Spleen (tissue), 7 donors: ENCODE measurements around the gene KCNJ2.

ENCODE experiments used
- POLR2A ChIP-seq, 3 donors: fragments of 450-650 bp; IDR thresholded peaks; one replicate each; pipeline ENCODE4 v1.5.1; 2017; ENCODE audit warnings: antibody characterized with exemption in 3 of 3, mild to moderate bottlenecking in 1 of 3
- POLR2AphosphoS5 ChIP-seq, 3 donors: sonication (generic); formaldehyde crosslinking; IDR thresholded peaks; one replicate each; pipeline ENCODE4 v1.5.1; 2017; ENCODE audit warnings: antibody characterized with exemption in 3 of 3
- TF ChIP-seq, protein P1 (sequence below), 11 experiments: fragments of 200-600 bp in 7 of 11; fragments of 450-650 bp in 4 of 11; sonication (generic) in 4 of 11; IDR thresholded peaks in 8 of 11; conservative IDR thresholded peaks in 3 of 11; 1 replicate in 7 of 11; 2 replicates in 4 of 11; pipeline versions ENCODE4 v1.4.0 to v1.8.0; 2016 to 2021; ENCODE audit warnings: antibody characterized with exemption in 11 of 11, inconsistent platforms in 4 of 11, mild to moderate bottlenecking in 1 of 11
- donor health status: DM: no; HTN: no; CAD: no; lungs with moderate emphysema.
- donor health status: DM: no; HTN: no; CAD: no.
- donor health status: DM: no; HTN: no; CAD: no.

DNA sequence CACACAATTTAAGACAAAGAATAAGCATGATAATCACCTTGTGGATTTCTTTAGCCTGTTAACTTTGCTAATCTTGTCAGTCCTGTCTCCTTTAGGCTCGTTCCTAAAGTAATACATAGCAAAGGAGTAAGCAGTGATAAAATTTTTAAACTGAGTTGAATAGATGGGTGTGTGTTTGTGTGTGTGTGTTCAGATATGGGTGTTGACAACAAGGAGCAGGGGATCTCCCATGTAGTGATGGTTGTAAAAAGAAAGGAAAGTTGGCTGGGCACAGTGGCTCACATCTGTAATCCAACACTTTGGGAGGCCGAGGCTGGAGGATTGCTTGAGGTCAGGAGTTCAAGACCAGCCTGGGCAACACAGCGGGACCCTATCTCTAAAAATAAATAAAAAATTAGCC is 44.6 kb upstream of the KCNJ2 start:
- TF ChIP-seq POLR2AphosphoS5 (IDR thresholded peaks at IDR 0.05) (no peak), POLR2A (IDR thresholded peaks at IDR 0.05) (no peak)
- TF ChIP-seq, protein P1, sequence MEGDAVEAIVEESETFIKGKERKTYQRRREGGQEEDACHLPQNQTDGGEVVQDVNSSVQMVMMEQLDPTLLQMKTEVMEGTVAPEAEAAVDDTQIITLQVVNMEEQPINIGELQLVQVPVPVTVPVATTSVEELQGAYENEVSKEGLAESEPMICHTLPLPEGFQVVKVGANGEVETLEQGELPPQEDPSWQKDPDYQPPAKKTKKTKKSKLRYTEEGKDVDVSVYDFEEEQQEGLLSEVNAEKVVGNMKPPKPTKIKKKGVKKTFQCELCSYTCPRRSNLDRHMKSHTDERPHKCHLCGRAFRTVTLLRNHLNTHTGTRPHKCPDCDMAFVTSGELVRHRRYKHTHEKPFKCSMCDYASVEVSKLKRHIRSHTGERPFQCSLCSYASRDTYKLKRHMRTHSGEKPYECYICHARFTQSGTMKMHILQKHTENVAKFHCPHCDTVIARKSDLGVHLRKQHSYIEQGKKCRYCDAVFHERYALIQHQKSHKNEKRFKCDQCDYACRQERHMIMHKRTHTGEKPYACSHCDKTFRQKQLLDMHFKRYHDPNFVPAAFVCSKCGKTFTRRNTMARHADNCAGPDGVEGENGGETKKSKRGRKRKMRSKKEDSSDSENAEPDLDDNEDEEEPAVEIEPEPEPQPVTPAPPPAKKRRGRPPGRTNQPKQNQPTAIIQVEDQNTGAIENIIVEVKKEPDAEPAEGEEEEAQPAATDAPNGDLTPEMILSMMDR (IDR thresholded peaks at IDR 0.05 in 8 of 11, conservative IDR thresholded peaks at IDR 0.05 in 3 of 11): no peak
